CD4-positive, alpha-beta T cell (primary cell): ENCODE data around the gene RXFP2. TPM values are rescaled to one million over a fixed set of nuclear protein-coding genes. Genes with fewer than 3 reads are reported as not detected.

Source experiments
- ATAC-seq: fragments of 200-7000 bp; cut with Tn5 transposase; one replicate; pipeline ENCODE4 v1.10.0; 2022; ENCODE audit warnings: mild to moderate bottlenecking; ENCODE audit not compliant: poor library complexity
- CTCF ChIA-PET: fragments of 350-600 bp; sonication (Branson Sonifier 250); formaldehyde crosslinking; loops from one replicate; lab custom pipeline; 2021; ENCODE audit warnings: antibody characterized with exemption, inconsistent platforms; lab: Charles Lee
- POLR2A ChIA-PET: fragments of 350-600 bp; sonication (Branson Sonifier 250); formaldehyde crosslinking; loops from one replicate; lab custom pipeline; 2021; ENCODE audit warnings: antibody characterized with exemption, inconsistent platforms; lab: Charles Lee
- DNase-seq, 14 experiments: peaks; one replicate each; pipeline ENCODE4 v3.0.0-alpha.2; 2013 to 2020; ENCODE audit warnings: mixed read lengths in 2 of 14
- H3K27ac ChIP-seq, 2 donors: one replicate each; pipeline versions ENCODE4 v1.5.1 to v1.7.0; 2013; ENCODE audit warnings: low read length in 2 of 2, low read depth in 1 of 2, mild to moderate bottlenecking in 1 of 2
- H3K27me3 ChIP-seq, 2 experiments: 1 replicate in 1 of 2; 2 replicates in 1 of 2; pipeline versions ENCODE4 v1.6.1 to v1.7.0; 2013; ENCODE audit warnings: low read length in 2 of 2, control low read depth in 1 of 2, mild to moderate bottlenecking in 1 of 2, moderate library complexity in 1 of 2; ENCODE audit not compliant: insufficient read depth in 2 of 2, control insufficient read depth in 1 of 2
- H3K36me3 ChIP-seq: one replicate; pipeline ENCODE4 v1.6.1; 2013; ENCODE audit warnings: low read length, control low read depth; ENCODE audit not compliant: insufficient read depth
- H3K4me1 ChIP-seq: one replicate; pipeline ENCODE4 v1.6.1; 2013; ENCODE audit warnings: low read length, control low read depth; ENCODE audit not compliant: insufficient read depth
- H3K4me3 ChIP-seq: one replicate; pipeline ENCODE4 v1.5.1; 2013; ENCODE audit warnings: mild to moderate bottlenecking, low read length, moderate library complexity
- H3K9me3 ChIP-seq, 2 experiments: 1 replicate in 1 of 2; 2 replicates in 1 of 2; pipeline versions ENCODE4 v1.6.1 to v1.7.0; 2013; ENCODE audit warnings: low read length in 2 of 2, mild to moderate bottlenecking in 2 of 2, control low read depth in 1 of 2, moderate library complexity in 1 of 2; ENCODE audit not compliant: control insufficient read depth in 1 of 2, insufficient read depth in 1 of 2
- H3K27ac Mint-ChIP-seq: one replicate; pipeline ENCODE4 v1.8.0; 2020; ENCODE audit warnings: mixed read lengths
- H3K27me3 Mint-ChIP-seq: one replicate; pipeline ENCODE4 v1.8.0; 2021; ENCODE audit warnings: mixed read lengths
- H3K36me3 Mint-ChIP-seq: one replicate; pipeline ENCODE4 v1.8.0; 2021; ENCODE audit warnings: low read depth, mixed read lengths
- H3K4me1 Mint-ChIP-seq: one replicate; pipeline ENCODE4 v1.8.0; 2021; ENCODE audit warnings: low read depth, mixed read lengths
- H3K4me3 Mint-ChIP-seq: one replicate; pipeline ENCODE4 v1.8.0; 2020; ENCODE audit warnings: mild to moderate bottlenecking, mixed read lengths
- H3K9me3 Mint-ChIP-seq: one replicate; pipeline ENCODE4 v1.8.0; 2020; ENCODE audit warnings: mixed read lengths
- intact Hi-C, 2 experiments: fragments of 100-400 bp; cut with DNase I in 1 of 2; cut with micrococcal nuclease in 1 of 2; formaldehyde crosslinking; loops; one replicate each; pipeline versions ENCODE4 v1.15.1 to v1.9.0; 2023 to 2025; cut with DNase I, micrococcal nuclease
- total RNA-seq, 174 experiments: library from RNA in 2 of 174; stranded (reverse) in 2 of 174; gene quantifications; one replicate each; pipeline ENCODE4 v1.2.3 and lab custom pipeline; 2021 to 2026
- TF ChIP-seq, protein P1 (sequence below): fragments of 200-600 bp; IDR thresholded peaks from one replicate; pipeline ENCODE4 v1.8.0; 2022; ENCODE audit warnings: antibody characterized with exemption, mild to moderate bottlenecking

Gene RXFP2
- total RNA-seq, 2 experiments from 2014 or later: not detected

- intact Hi-C loops: no loop called here
- H3K27me3 Mint-ChIP-seq: peaks cover 13% of the 10 kb centered on the region
- H3K27me3 ChIP-seq: no peaks in the 10 kb centered on the region
- no peaks in the 10 kb centered on the region for H3K4me1 ChIP-seq
- ATAC-seq (no peak), DNase-seq (no peak)
- no peak overlapping the region for H3K4me3 Mint-ChIP-seq
- H3K9me3 ChIP-seq: no peaks in the 10 kb centered on the region
- POLR2A ChIA-PET: no interaction called here
- H3K4me1 Mint-ChIP-seq: no peaks in the 10 kb centered on the region
- H3K27ac Mint-ChIP-seq: no peak overlapping the region
- no peaks in the 10 kb centered on the region for H3K9me3 Mint-ChIP-seq
- no peaks in the 10 kb centered on the region for H3K36me3 Mint-ChIP-seq
- TF ChIP-seq, protein P1, sequence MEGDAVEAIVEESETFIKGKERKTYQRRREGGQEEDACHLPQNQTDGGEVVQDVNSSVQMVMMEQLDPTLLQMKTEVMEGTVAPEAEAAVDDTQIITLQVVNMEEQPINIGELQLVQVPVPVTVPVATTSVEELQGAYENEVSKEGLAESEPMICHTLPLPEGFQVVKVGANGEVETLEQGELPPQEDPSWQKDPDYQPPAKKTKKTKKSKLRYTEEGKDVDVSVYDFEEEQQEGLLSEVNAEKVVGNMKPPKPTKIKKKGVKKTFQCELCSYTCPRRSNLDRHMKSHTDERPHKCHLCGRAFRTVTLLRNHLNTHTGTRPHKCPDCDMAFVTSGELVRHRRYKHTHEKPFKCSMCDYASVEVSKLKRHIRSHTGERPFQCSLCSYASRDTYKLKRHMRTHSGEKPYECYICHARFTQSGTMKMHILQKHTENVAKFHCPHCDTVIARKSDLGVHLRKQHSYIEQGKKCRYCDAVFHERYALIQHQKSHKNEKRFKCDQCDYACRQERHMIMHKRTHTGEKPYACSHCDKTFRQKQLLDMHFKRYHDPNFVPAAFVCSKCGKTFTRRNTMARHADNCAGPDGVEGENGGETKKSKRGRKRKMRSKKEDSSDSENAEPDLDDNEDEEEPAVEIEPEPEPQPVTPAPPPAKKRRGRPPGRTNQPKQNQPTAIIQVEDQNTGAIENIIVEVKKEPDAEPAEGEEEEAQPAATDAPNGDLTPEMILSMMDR: no peak
- no peaks in the 10 kb centered on the region for H3K36me3 ChIP-seq
- H3K4me3 ChIP-seq: no peak overlapping the region
- no peak overlapping the region for H3K27ac ChIP-seq
- CTCF ChIA-PET: no interaction called here
Measured at GRCh38 chr13:31756346-31756745, 17.0 kb downstream of the RXFP2 start.

GRCh38 chr13:31761951-31762350 lies 22.6 kb downstream of the RXFP2 start:
- ATAC-seq (no peak), DNase-seq (no peak)
- ChIA-PET POLR2A (no interaction called here), CTCF (no interaction called here)
- Mint-ChIP-seq H3K4me1 (no peaks in the 10 kb centered on the region), H3K36me3 (no peaks in the 10 kb centered on the region), H3K27me3 (peaks cover 13% of the 10 kb centered on the region), H3K9me3 (no peaks in the 10 kb centered on the region), H3K27ac (no peak overlapping the region), H3K4me3 (no peak overlapping the region)
- H3K4me1 ChIP-seq: no peaks in the 10 kb centered on the region
- intact Hi-C loops: no loop called here
- H3K36me3 ChIP-seq: no peaks in the 10 kb centered on the region
- TF ChIP-seq, protein P1: no peak
- no peak overlapping the region for H3K4me3 ChIP-seq
- H3K9me3 ChIP-seq: no peaks in the 10 kb centered on the region
- no peak overlapping the region for H3K27ac ChIP-seq
- H3K27me3 ChIP-seq: peaks cover 0 to 4% of the 10 kb centered on the region in 2 experiments

GRCh38 chr13:31764556-31764955 lies 25.2 kb downstream of the RXFP2 start:
- no peaks in the 10 kb centered on the region for H3K9me3 ChIP-seq
- no peak for ATAC-seq
- DNase-seq: no peak
- no peaks in the 10 kb centered on the region for H3K36me3 ChIP-seq
- ChIA-PET POLR2A (no interaction called here), CTCF (no interaction called here)
- peaks cover 0 to 4% of the 10 kb centered on the region in 2 experiments for H3K27me3 ChIP-seq
- intact Hi-C loops: no loop called here
- Mint-ChIP-seq H3K36me3 (no peaks in the 10 kb centered on the region), H3K4me1 (no peaks in the 10 kb centered on the region), H3K4me3 (no peak overlapping the region), H3K27ac (no peak overlapping the region), H3K27me3 (peaks cover 4% of the 10 kb centered on the region), H3K9me3 (no peaks in the 10 kb centered on the region)
- no peak overlapping the region for H3K4me3 ChIP-seq
- no peaks in the 10 kb centered on the region for H3K4me1 ChIP-seq
- H3K27ac ChIP-seq: no peak overlapping the region
- TF ChIP-seq, protein P1: no peak
